Activated B cell treated with CpG ODN at 0.5 μM for 24 hours (primary cell): ENCODE data around the gene FAM234A. TPM values are rescaled to one million over a fixed set of nuclear protein-coding genes. Genes with fewer than 3 reads are reported as not detected.

Experiments used
- ATAC-seq: fragments of 200-7000 bp; cut with Tn5 transposase; one replicate; pipeline ENCODE4 v1.10.0; 2021; ENCODE audit warnings: low read depth, mild to moderate bottlenecking, moderate library complexity
- CTCF ChIA-PET: fragments of 350-600 bp; sonication (Branson Sonifier 250); formaldehyde crosslinking; loops from one replicate; lab custom pipeline; 2021; ENCODE audit warnings: antibody characterized with exemption; lab: Charles Lee
- POLR2A ChIA-PET: fragments of 350-600 bp; sonication (Branson Sonifier 250); formaldehyde crosslinking; loops from one replicate; lab custom pipeline; 2021; ENCODE audit warnings: antibody characterized with exemption; lab: Charles Lee
- DNase-seq: peaks from one replicate; pipeline ENCODE4 v3.0.0; 2022
- H3K27ac Mint-ChIP-seq: one replicate; pipeline ENCODE4 v1.8.0; 2020; ENCODE audit warnings: mixed read lengths
- H3K27me3 Mint-ChIP-seq: one replicate; pipeline ENCODE4 v1.8.0; 2021; ENCODE audit warnings: mixed read lengths
- H3K36me3 Mint-ChIP-seq: one replicate; pipeline ENCODE4 v1.8.0; 2021; ENCODE audit warnings: low read depth, mixed read lengths
- H3K4me1 Mint-ChIP-seq: one replicate; pipeline ENCODE4 v1.8.0; 2021; ENCODE audit warnings: mixed read lengths
- H3K4me3 Mint-ChIP-seq: one replicate; pipeline ENCODE4 v1.8.0; 2020; ENCODE audit warnings: mild to moderate bottlenecking, mixed read lengths
- H3K9me3 Mint-ChIP-seq: one replicate; pipeline ENCODE4 v1.8.0; 2020; ENCODE audit warnings: mixed read lengths
- CTCF ChIP-seq: fragments of 200-600 bp; IDR thresholded peaks from one replicate; pipeline ENCODE4 v1.8.0; 2022; ENCODE audit warnings: antibody characterized with exemption, mild to moderate bottlenecking
- intact Hi-C: fragments of 100-400 bp; cut with micrococcal nuclease; formaldehyde crosslinking; loops from one replicate; pipeline ENCODE4 v1.15.1; 2024
- total RNA-seq: library from RNA; stranded (reverse); gene quantifications from 2 replicates; pipeline ENCODE4 v1.2.3, GENCODE V29; 2022

The FAM234A gene
- total RNA-seq, 1 donor from 2014 or later = 49.6 TPM

- H3K9me3 Mint-ChIP-seq = no peaks in the 10 kb centered on the region
- no peak for TF ChIP-seq CTCF
- intact Hi-C loops = no loop called here
- DNase-seq (no peak), ATAC-seq (no peak)
- no peak overlapping the region for H3K4me3 Mint-ChIP-seq
- no peaks in the 10 kb centered on the region for H3K4me1 Mint-ChIP-seq
- H3K27ac Mint-ChIP-seq = no peak overlapping the region
- H3K27me3 Mint-ChIP-seq = no peaks in the 10 kb centered on the region
- POLR2A ChIA-PET = no interaction called here
- CTCF ChIA-PET = no interaction called here
- H3K36me3 Mint-ChIP-seq = peaks cover 32% of the 10 kb centered on the region
Observed at GRCh38 chr16:296806-297510, 62.3 kb downstream of the FAM234A start.

- H3K4me1 Mint-ChIP-seq = no peaks in the 10 kb centered on the region
- no peak overlapping the region for H3K27ac Mint-ChIP-seq
- H3K4me3 Mint-ChIP-seq = no peak overlapping the region
- DNase-seq (no peak), ATAC-seq (no peak)
- no peak for TF ChIP-seq CTCF
- H3K36me3 Mint-ChIP-seq = peaks cover 33% of the 10 kb centered on the region
- H3K27me3 Mint-ChIP-seq = no peaks in the 10 kb centered on the region
- no peaks in the 10 kb centered on the region for H3K9me3 Mint-ChIP-seq
- intact Hi-C loops = no loop called here
- ChIA-PET POLR2A (no interaction called here), CTCF (no interaction called here)
Observed at GRCh38 chr16:297832-298231, 63.2 kb downstream of the FAM234A start.

- no peaks in the 10 kb centered on the region for H3K9me3 Mint-ChIP-seq
- H3K4me1 Mint-ChIP-seq = no peaks in the 10 kb centered on the region
- peaks cover 41% of the 10 kb centered on the region for H3K36me3 Mint-ChIP-seq
- ChIA-PET POLR2A (no interaction called here), CTCF (no interaction called here)
- H3K27ac Mint-ChIP-seq = no peak overlapping the region
- ATAC-seq (no peak), DNase-seq (no peak)
- intact Hi-C loops = no loop called here
- no peak for TF ChIP-seq CTCF
- no peak overlapping the region for H3K4me3 Mint-ChIP-seq
- no peaks in the 10 kb centered on the region for H3K27me3 Mint-ChIP-seq
Observed at GRCh38 chr16:301235-301634, 66.6 kb downstream of the FAM234A start.

GRCh38 chr16:301950-302349 lies 67.3 kb downstream of the FAM234A start:
- DNase-seq = no peak
- POLR2A ChIA-PET = no interaction called here
- intact Hi-C loops = no loop called here
- Mint-ChIP-seq H3K4me1 (no peaks in the 10 kb centered on the region), H3K9me3 (no peaks in the 10 kb centered on the region), H3K27ac (no peak overlapping the region), H3K36me3 (peaks cover 45% of the 10 kb centered on the region), H3K4me3 (no peak overlapping the region), H3K27me3 (no peaks in the 10 kb centered on the region)
- ATAC-seq = no peak
- TF ChIP-seq CTCF = no peak
- CTCF ChIA-PET = no interaction called here

GRCh38 chr16:303760-304505 lies 69.3 kb downstream of the FAM234A start:
- ChIA-PET POLR2A (interaction anchor here (0.6 kb wide), 1 partner anchor 49 kb away, joined by 3 read pairs; the partner anchor contains the start of gene AXIN1), CTCF (no interaction called here)
- Mint-ChIP-seq H3K9me3 (no peaks in the 10 kb centered on the region), H3K27me3 (no peaks in the 10 kb centered on the region), H3K27ac (no peak overlapping the region), H3K36me3 (peaks cover 52% of the 10 kb centered on the region), H3K4me3 (no peak overlapping the region), H3K4me1 (no peaks in the 10 kb centered on the region)
- ATAC-seq = no peak
- DNase-seq = no peak
- TF ChIP-seq CTCF = no peak
- intact Hi-C loops = no loop called here
